ENCODE measurements around the gene PIP5K1C. TPM values are rescaled to one million over a fixed set of nuclear protein-coding genes. Genes with fewer than 3 reads are reported as not detected.
A peak's percentile ranks its signal among the peaks of the same experiment; 100 is the strongest.

PIP5K1C gene
- total RNA-seq, 2 donors from 2014 or later, result 21.7 to 23.7 TPM

DNA sequence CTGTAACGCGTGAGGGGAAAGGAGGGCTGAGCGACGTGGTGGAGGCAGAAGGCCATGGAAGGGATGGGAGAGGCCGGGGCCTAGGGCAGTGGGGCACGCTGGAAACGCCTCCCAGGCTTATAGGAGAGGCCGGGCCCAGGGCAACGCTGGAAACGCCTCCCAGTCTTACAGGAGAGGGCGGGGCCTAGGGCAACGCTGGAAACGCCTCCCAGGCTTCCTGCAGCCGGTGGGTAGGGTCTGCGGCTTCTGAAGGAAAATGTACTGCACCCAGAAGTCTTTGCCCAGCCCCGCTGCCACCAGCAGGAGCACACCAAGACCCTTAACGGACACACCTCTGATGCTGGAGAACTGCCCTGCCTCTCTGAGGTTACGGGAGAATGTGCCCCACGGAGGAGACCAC lies 82.8 kb downstream of the PIP5K1C start:
- H3K9me3 ChIP-seq (ENCODE audit: control insufficient read depth, low read length, poor library complexity, severe bottlenecking), result no peaks in the 10 kb centered on the region
- H3K4me3 Mint-ChIP-seq, result no peak overlapping the region
- DNase-seq, result no peak
- H3K27ac Mint-ChIP-seq, result peak overlapping the region; percentile 34
- H3K27me3 Mint-ChIP-seq, result no peaks in the 10 kb centered on the region
- ATAC-seq, result no peak
- peaks cover 12% of the 10 kb centered on the region for H3K4me1 Mint-ChIP-seq
- H3K36me3 Mint-ChIP-seq (ENCODE audit: low read depth), result no peaks in the 10 kb centered on the region

DNA sequence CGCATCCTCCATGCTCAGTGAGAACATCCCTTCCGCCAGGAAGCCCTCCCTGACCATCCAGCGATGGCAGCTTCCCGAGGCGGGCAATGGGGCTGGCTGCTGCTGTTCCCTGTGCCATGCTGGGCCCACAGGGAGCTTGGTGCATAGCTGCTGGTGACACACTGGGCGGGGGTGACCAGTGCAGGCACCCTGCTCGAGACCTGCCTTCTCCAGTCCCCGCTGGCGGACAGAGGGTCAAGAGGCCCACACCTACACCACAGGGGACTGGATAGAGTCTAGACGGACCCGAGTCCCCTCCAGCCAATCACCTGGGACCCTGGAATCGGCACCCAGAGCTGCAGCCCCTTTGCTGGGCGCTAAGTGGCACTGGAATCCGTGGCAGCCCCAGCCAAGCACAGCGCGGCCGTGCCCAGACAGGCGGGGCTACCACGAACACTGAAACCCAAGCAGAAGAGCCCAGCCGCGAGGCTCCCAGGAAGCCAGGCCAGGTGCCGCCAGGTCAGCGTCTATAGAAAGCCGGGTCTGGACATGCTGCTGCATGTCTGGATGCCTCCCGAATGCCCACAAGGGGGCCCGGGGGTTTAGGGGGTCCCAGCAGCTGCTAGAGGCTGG lies 84.6 kb downstream of the PIP5K1C start:
- ATAC-seq, result no peak
- no peak overlapping the region for H3K27ac Mint-ChIP-seq

GRCh38 chr19:3614858-3615505 lies 85.3 kb downstream of the PIP5K1C start:
- H3K27me3 Mint-ChIP-seq, result no peaks in the 10 kb centered on the region
- peaks cover 10% of the 10 kb centered on the region for H3K4me1 Mint-ChIP-seq
- no peaks in the 10 kb centered on the region for H3K9me3 ChIP-seq (ENCODE audit: control insufficient read depth, low read length, poor library complexity, severe bottlenecking)
- H3K36me3 Mint-ChIP-seq (ENCODE audit: low read depth), result no peaks in the 10 kb centered on the region
- ATAC-seq, result no peak
- DNase-seq, result no peak
- no peak overlapping the region for H3K27ac Mint-ChIP-seq
- H3K4me3 Mint-ChIP-seq, result no peak overlapping the region

More for the DNA sequence above, 84.6 kb downstream of the PIP5K1C start:
- Mint-ChIP-seq H3K4me1 (peaks cover 10% of the 10 kb centered on the region), H3K36me3 (ENCODE audit: low read depth) (no peaks in the 10 kb centered on the region), H3K27me3 (no peaks in the 10 kb centered on the region), H3K4me3 (no peak overlapping the region)
- no peaks in the 10 kb centered on the region for H3K9me3 ChIP-seq (ENCODE audit: control insufficient read depth, low read length, poor library complexity, severe bottlenecking)
- no peak for DNase-seq

GRCh38 chr19:3613818-3614661 lies 86.2 kb downstream of the PIP5K1C start:
- H3K4me3 Mint-ChIP-seq, result no peak overlapping the region
- H3K9me3 ChIP-seq (ENCODE audit: control insufficient read depth, low read length, poor library complexity, severe bottlenecking), result no peaks in the 10 kb centered on the region
- no peak for ATAC-seq
- no peak for DNase-seq
- no peaks in the 10 kb centered on the region for H3K27me3 Mint-ChIP-seq
- H3K27ac Mint-ChIP-seq, result no peak overlapping the region
- H3K4me1 Mint-ChIP-seq, result peaks cover 7% of the 10 kb centered on the region
- no peaks in the 10 kb centered on the region for H3K36me3 Mint-ChIP-seq (ENCODE audit: low read depth)

DNA sequence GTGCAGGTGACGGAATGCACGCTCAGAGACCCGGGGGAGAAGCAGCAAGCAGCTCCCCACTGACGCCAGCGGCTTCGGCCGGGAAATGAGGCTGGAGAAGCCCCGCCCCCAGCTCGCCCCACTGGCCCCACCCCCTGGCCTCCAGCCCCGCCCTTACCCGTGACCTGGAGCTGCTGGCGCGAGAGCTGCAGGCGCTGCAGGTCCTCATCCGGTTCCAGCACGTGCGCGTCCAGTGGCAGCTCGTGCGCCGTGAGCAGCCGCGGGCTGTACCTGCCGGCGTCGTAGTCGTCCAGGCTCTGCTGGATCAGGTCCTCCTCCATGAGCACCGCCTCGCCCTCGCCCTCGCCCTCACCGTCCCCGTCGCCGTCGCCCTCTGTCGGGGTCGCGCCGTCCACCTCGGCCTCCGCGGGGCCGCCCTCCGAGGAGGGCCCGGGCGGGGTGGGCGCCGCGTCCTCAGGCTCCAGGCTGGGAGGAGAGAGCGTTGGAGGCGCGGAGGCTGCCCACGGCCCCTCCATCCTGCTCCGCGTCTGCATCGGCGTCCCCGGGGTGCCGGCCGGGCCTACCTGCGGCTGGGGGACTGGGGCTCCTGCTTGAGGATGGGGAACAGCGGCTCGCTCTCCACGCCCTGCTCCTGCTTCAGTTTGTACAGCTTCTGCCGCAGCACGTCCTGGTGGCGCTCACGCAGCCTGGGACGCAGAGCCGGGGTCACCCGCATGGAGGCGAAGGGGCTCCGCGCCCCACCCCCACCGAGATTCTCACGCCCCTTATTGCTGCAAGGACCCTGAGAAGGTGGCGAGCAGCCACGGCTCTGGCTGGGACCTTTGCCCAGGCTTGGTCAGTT lies 87.1 kb downstream of the PIP5K1C start:
- Mint-ChIP-seq H3K27me3 (no peaks in the 10 kb centered on the region), H3K36me3 (ENCODE audit: low read depth) (no peaks in the 10 kb centered on the region), H3K27ac (no peak overlapping the region), H3K4me3 (no peak overlapping the region), H3K4me1 (peaks cover 6% of the 10 kb centered on the region)
- DNase-seq, result no peak
- ATAC-seq, result no peak
- no peaks in the 10 kb centered on the region for H3K9me3 ChIP-seq (ENCODE audit: control insufficient read depth, low read length, poor library complexity, severe bottlenecking)

DNA sequence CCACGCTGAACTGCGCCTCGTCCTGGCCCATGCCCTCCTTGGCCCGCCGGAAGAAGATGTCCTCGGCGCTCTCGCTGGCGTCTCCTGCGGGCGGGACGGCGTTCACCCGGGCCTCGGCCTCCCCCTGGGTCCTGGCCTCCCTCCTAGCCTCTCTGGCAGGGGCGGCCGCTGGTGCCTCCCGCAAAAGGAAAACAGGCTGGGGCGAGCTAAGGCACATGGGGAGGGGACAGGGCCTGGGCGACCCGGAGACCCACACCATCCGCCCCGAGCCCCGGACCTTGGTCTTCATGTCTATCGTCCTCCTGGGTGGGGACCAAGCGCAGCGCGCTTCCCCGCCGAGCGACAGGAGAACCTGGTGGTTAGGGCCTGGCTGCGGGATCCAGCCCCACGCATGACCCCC lies 87.9 kb downstream of the PIP5K1C start:
- DNase-seq, result no peak
- Mint-ChIP-seq H3K27me3 (no peaks in the 10 kb centered on the region), H3K27ac (no peak overlapping the region), H3K4me1 (peaks cover 4% of the 10 kb centered on the region), H3K4me3 (no peak overlapping the region), H3K36me3 (ENCODE audit: low read depth) (no peaks in the 10 kb centered on the region)
- no peaks in the 10 kb centered on the region for H3K9me3 ChIP-seq (ENCODE audit: control insufficient read depth, low read length, poor library complexity, severe bottlenecking)
- no peak for ATAC-seq

- Mint-ChIP-seq H3K4me3 (no peak overlapping the region), H3K36me3 (ENCODE audit: low read depth) (no peaks in the 10 kb centered on the region), H3K27ac (no peak overlapping the region), H3K27me3 (no peaks in the 10 kb centered on the region), H3K4me1 (peaks cover 2% of the 10 kb centered on the region)
- ATAC-seq (no peak), DNase-seq (no peak)
- no peaks in the 10 kb centered on the region for H3K9me3 ChIP-seq (ENCODE audit: control insufficient read depth, low read length, poor library complexity, severe bottlenecking)
These were observed 88.4 kb downstream of the PIP5K1C start for GRCh38 chr19:3611841-3612240.

- no peaks in the 10 kb centered on the region for H3K9me3 ChIP-seq (ENCODE audit: control insufficient read depth, low read length, poor library complexity, severe bottlenecking)
- ATAC-seq (no peak), DNase-seq (no peak)
- H3K27me3 Mint-ChIP-seq, result no peaks in the 10 kb centered on the region
- peaks cover 2% of the 10 kb centered on the region for H3K4me1 Mint-ChIP-seq
- H3K27ac Mint-ChIP-seq, result no peak overlapping the region
- H3K4me3 Mint-ChIP-seq, result no peak overlapping the region
- H3K36me3 Mint-ChIP-seq (ENCODE audit: low read depth), result no peaks in the 10 kb centered on the region
These were observed 89.2 kb downstream of the PIP5K1C start for GRCh38 chr19:3610745-3611717.

GRCh38 chr19:3609779-3610719 lies 90.2 kb downstream of the PIP5K1C start:
- Mint-ChIP-seq H3K36me3 (ENCODE audit: low read depth) (no peaks in the 10 kb centered on the region), H3K27me3 (no peaks in the 10 kb centered on the region), H3K27ac (no peak overlapping the region), H3K4me1 (peaks cover 2% of the 10 kb centered on the region), H3K4me3 (no peak overlapping the region)
- ATAC-seq (no peak), DNase-seq (no peak)
- H3K9me3 ChIP-seq (ENCODE audit: control insufficient read depth, low read length, poor library complexity, severe bottlenecking), result no peaks in the 10 kb centered on the region

DNA sequence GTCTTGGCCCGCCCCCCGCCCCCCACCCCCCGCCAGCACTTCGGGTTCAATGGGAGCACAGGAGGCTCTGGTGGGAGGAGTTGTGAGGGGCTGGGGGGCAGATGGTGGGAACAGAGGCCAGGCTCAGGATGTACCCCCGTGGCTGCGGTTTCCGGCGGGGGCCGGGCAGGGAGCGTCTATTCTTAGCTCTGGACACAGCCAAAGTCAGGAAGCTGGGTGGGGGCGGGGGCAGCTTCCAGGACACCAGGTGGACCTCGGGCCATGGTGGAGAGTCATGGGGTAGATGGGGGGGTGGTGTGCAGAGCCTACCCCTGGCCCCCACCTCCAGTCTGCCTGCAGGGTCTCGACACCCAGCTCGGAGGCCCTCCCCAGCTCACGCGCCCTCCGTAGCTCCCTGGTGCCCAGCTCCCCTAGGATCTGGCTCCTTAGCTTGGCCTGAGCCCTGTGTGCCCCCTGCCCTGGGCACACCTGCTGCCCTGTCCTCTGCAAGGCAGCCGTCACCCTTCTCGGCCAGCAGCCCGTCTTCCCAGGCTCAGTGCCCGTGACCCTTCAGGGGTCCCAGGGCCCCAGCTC lies 91.4 kb downstream of the PIP5K1C start:
- DNase-seq (no peak), ATAC-seq (no peak)
- peaks cover 2% of the 10 kb centered on the region for H3K4me1 Mint-ChIP-seq
- H3K36me3 Mint-ChIP-seq (ENCODE audit: low read depth), result no peaks in the 10 kb centered on the region
- H3K9me3 ChIP-seq (ENCODE audit: control insufficient read depth, low read length, poor library complexity, severe bottlenecking), result no peaks in the 10 kb centered on the region
- no peak overlapping the region for H3K4me3 Mint-ChIP-seq
- H3K27ac Mint-ChIP-seq, result no peak overlapping the region
- H3K27me3 Mint-ChIP-seq, result no peaks in the 10 kb centered on the region

GRCh38 chr19:3608079-3608641 lies 92.1 kb downstream of the PIP5K1C start:
- Mint-ChIP-seq H3K4me3 (peak overlapping the region; percentile 58), H3K27ac (no peak overlapping the region), H3K27me3 (no peaks in the 10 kb centered on the region), H3K36me3 (ENCODE audit: low read depth) (no peaks in the 10 kb centered on the region), H3K4me1 (peaks cover 2% of the 10 kb centered on the region)
- ATAC-seq, result no peak
- DNase-seq, result no peak
- no peaks in the 10 kb centered on the region for H3K9me3 ChIP-seq (ENCODE audit: control insufficient read depth, low read length, poor library complexity, severe bottlenecking)

Data from T-helper 17 cell (primary cell).